Coronary artery (tissue), 2 donors: ENCODE results near the gene LRRC72.

Experiments
- DNase-seq: peaks from one replicate; pipeline ENCODE4 v3.0.0-alpha.2; 2017; ENCODE audit warnings: low spot score
- H3K27ac ChIP-seq, 2 donors: fragments of 200-600 bp; sonication (generic); one replicate each; pipeline ENCODE4 v1.5.1; 2016 to 2019
- H3K4me3 ChIP-seq: fragments of 200-600 bp; sonication (generic); 2 replicates; pipeline ENCODE4 v1.5.1; 2016; ENCODE audit warnings: mild to moderate bottlenecking, moderate library complexity
- TF ChIP-seq, protein P1 (sequence below): fragments of 200-600 bp; sonication (generic); IDR thresholded peaks from one replicate; pipeline ENCODE4 v1.5.1; 2019; ENCODE audit warnings: antibody characterized with exemption

The LRRC72 gene

DNA sequence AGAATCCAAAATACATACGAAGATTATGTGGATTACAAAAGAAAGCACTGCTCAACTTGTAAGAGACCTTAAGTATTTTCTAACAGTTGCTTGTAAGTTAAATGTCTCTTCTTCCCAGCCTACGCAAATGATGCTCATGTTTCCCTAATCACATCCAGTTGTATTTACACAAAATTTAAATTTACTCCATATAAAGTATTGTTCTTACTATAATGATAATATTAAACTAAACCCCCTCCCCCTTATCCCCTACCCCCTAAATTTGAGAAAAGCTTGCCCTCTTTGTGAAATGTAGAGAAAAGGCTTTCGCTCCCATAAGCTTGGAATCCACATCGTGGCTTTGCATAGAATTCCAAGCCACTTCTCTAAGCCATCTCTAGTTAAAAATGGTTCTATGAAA is 89.5 kb downstream of the LRRC72 start:
- Histone ChIP-seq H3K27ac (no peak overlapping the region), H3K4me3 (no peak overlapping the region)
- TF ChIP-seq, protein P1, sequence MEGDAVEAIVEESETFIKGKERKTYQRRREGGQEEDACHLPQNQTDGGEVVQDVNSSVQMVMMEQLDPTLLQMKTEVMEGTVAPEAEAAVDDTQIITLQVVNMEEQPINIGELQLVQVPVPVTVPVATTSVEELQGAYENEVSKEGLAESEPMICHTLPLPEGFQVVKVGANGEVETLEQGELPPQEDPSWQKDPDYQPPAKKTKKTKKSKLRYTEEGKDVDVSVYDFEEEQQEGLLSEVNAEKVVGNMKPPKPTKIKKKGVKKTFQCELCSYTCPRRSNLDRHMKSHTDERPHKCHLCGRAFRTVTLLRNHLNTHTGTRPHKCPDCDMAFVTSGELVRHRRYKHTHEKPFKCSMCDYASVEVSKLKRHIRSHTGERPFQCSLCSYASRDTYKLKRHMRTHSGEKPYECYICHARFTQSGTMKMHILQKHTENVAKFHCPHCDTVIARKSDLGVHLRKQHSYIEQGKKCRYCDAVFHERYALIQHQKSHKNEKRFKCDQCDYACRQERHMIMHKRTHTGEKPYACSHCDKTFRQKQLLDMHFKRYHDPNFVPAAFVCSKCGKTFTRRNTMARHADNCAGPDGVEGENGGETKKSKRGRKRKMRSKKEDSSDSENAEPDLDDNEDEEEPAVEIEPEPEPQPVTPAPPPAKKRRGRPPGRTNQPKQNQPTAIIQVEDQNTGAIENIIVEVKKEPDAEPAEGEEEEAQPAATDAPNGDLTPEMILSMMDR = no peak
- DNase-seq = no peak

DNA sequence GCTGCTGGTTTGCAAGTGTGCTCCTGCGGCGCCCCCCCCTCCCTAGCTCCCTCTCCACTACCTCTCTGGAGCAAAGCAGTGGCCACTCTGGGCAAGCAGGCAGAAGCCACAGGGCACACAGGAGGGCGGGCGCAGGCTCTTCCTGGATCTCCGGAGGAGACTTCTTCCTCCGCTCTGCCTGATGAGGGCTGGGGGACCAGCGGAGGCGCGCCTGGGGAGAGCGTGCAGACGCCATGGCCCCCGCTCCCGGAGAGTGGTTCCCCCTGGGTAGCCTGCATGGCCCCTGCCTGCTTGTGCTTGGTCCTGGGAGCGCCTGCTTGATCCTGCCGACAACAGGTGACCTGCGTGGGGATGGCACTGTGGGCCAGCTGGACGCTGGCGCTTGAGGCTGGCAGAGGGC is 89.9 kb downstream of the LRRC72 start:
- Histone ChIP-seq H3K27ac (no peak overlapping the region), H3K4me3 (no peak overlapping the region)
- DNase-seq = no peak
- TF ChIP-seq, protein P1 = no peak

DNA sequence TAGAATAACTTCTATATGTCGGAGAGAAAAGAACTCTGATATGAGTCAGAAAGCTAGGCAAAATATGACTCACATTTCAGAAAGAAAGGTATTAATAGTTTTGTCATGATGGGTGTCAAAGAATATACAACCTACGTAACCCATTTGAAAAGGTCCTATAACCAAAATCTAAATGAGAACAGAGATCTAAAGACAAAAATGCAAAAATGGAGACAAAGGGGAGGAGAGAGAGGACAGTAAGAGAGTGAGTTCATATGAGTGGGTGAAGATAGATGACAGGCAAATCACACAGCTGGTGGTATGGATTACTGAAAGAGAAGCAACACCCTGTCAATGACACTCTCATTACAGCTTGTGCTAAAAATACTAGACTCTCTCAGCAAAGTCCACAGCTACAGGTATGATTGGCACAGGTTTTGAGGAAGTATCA is 93.4 kb downstream of the LRRC72 start:
- TF ChIP-seq, protein P1 = no peak
- DNase-seq = no peak
- Histone ChIP-seq H3K4me3 (no peak overlapping the region), H3K27ac (no peak overlapping the region)

DNA sequence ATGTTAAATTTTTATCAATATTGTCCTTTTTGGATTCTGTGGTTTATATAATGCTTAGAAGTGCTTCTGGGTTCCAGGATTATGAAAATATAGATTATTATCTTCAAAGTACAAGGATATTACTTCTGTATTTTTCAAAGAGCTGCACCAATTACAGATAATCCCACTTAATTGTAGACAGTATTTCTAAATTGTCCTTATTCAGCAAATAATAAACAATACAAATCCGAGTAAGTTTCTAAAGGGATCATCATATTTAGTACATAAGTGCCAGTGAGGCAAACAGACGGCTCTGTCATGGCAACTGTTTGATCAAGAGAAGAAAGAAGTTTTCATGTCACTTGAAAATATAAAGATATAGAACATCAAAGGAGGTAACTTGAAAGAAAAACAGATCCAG is 99.8 kb downstream of the LRRC72 start:
- Histone ChIP-seq H3K27ac (no peak overlapping the region), H3K4me3 (no peak overlapping the region)
- DNase-seq = no peak
- TF ChIP-seq, protein P1 = no peak

DNA sequence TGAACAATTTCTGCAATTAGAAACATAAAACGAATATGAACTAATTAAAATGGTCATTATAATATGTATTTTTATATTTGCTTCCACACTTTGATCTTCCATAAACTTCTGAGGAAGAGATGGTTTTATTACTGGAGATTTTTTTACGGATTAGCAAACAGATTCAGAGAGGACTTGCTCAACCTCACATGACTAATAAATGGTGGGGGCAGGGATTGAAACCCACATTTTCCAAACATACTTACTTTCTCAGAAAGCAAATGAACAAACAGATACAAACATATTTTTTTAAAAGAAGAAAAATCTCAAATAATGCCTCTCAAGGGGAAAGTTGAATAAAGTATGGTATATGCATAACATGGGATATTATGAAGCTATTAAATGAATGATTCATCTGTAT is 100.6 kb downstream of the LRRC72 start:
- DNase-seq = no peak
- Histone ChIP-seq H3K27ac (no peak overlapping the region), H3K4me3 (no peak overlapping the region)
- TF ChIP-seq, protein P1 = no peak

DNA sequence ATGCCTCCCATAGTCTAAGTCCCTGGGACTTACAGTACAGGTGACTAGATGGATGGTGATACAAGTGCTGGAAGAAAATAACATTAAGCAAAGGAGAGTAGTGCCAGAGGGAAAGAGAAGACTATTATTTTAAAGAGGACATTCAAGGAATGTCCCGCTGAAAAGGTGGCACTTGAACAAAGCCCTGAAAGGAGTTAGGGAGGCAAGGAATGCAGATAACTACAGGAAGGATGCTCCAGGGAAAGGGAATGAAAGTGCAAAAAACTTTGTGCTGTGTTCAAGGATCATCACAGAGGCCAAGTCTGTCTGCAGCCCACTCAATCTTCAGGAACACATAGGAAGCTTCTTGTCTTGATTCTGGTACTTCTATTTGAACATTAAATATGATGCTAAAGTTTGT is 104.0 kb downstream of the LRRC72 start:
- Histone ChIP-seq H3K27ac (no peak overlapping the region), H3K4me3 (no peak overlapping the region)
- TF ChIP-seq, protein P1 = no peak
- no peak for DNase-seq
